K562 treated with DMSO at 1 percent for 12 hours (cell line): ENCODE measurements around the gene SLC12A2. TPM values are rescaled to one million over a fixed set of nuclear protein-coding genes. Genes with fewer than 3 reads are reported as not detected.

Experiments used
- total RNA-seq: library from RNA; unstranded; fragments of 300-600 nt; gene quantifications from 2 replicates; pipeline ENCODE4 v1.2.3, GENCODE V29; 2022; ENCODE audit not compliant: insufficient read depth

SLC12A2 gene
- 1.6 and 10.3 TPM in 2 replicates for total RNA-seq

GRCh38 chr5:128083033-128083810 is at the start of gene SLC12A2:
Gene SLC12A2 (plus strand): TSS chr5:128083766. CDS start chr5:128083955, 189 bp downstream.

